ENCODE results near the gene ZNF532.
"Not testable (repeated sequence)": the region's sequence is repeated elsewhere in the genome, so short reads cannot be mapped to it uniquely, and the experiment has no call there.

Gene ZNF532

DNA sequence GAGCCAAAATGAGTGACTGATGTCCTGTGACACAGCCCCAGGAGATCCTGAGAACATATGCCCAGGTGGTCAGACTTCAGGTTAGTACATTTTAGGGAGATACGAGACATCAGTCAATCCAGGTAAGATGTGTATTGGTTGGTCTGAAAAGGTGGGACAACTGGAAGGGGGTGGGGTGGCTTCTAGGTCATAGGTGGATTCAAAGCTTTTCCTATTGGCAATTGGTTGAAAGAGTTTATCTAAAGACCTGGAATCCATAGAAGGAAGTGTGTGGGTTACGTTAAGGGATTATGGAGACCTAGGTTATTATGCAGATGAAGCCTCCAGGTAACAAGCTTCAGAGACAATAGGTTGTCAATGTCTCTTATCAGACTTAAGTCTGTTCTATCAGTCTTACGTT lies 136.5 kb downstream of the ZNF532 start:
- DNase-seq (ENCODE audit: low spot score) = no peak

DNA sequence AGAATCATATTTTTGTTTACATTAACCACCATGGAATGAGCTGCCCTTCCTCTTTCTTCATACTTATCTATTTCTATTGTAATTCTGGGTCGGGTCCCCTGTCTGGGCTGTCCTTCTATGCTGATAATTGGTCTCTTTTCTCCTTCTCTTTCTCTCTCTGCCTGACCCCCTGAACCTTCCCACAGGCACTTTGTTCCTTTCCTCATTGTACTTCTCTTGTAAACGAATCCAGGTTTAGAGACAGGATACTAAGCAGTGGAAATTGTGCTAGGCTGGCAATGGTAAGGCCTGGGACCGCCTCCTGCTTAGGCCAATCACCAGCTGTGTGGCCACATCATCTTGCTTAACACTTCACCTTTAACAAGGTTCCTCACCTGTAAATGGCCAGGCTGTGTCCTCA lies 137.0 kb downstream of the ZNF532 start:
- DNase-seq (ENCODE audit: low spot score) = no peak

DNA sequence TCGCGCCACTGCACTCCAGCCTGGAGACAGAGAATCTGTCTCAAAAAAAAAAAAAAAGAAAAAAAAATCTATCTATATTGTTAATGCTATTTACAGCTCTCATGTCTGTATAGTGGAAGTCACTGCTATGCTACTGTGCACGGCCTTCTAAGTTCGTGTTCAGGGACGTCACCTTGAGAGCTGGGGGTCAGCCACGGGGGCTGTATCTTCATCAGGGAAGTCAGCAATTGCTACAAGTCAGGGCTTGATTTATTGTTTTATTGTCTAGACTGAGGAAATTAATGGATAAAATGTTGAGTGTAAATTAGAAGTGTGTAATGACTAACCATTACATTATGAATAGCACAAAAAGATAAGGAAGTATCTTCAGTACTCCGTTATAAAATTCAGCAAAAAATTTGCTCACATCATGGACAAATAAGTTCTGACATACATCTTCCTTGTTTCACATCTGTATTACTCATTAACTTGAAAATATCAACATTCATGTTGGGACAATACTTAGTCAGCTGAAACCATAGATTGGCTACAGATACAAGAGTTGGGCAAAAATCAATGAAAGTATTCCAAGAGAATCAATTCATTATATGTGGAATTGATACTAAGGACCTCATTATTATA lies 138.4 kb downstream of the ZNF532 start:
- no peak for DNase-seq (ENCODE audit: low spot score)

DNA sequence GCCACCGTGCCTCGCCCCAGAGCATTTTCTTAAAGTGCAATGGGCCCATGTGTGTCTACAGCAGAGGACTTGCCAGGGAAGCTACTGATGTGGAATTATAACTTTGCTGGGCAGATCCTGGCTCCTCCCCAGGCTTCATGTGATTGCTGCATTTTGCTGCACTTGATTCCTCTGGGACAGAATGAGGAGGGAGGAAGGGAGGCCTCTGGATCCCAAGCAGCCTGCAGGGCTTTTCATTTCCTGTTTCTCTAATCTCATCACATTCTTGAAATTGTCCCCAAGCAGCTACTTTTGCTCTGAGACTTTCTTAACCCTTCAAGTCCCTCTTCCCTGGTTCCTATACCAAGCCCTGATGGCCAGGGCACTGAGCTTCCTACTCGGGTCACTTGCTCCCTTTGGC lies 140.6 kb downstream of the ZNF532 start:
- DNase-seq (ENCODE audit: low spot score) = no peak

DNA sequence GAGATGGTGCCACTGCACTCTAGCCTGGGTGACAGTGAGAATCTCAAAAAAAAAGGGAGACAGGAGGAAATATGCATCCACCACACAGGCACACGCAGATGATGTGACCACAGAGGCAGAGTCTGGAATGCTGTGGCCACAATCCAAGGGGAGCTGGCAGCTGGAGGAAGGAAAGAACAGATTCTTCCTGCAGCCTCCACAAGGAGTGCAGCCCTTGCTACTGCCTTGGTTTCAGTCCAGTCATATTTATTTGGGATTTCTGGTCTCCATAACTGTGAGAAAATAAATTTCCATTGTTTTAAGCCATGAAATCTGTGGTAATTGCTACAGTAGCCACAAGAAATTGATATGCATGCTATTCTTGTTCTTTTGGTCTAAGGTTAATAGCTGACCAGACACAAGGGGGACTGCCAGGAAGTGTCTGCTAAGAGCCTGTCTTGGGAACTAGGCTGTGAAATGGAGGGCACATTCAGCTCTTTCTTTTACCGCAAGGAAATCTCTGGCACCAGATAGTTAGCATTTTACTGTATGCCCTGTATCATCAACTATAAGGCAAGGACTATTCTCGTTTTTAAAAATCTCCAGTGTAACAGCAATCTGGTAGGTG lies 141.9 kb downstream of the ZNF532 start:
- no peak for DNase-seq (ENCODE audit: low spot score)

DNA sequence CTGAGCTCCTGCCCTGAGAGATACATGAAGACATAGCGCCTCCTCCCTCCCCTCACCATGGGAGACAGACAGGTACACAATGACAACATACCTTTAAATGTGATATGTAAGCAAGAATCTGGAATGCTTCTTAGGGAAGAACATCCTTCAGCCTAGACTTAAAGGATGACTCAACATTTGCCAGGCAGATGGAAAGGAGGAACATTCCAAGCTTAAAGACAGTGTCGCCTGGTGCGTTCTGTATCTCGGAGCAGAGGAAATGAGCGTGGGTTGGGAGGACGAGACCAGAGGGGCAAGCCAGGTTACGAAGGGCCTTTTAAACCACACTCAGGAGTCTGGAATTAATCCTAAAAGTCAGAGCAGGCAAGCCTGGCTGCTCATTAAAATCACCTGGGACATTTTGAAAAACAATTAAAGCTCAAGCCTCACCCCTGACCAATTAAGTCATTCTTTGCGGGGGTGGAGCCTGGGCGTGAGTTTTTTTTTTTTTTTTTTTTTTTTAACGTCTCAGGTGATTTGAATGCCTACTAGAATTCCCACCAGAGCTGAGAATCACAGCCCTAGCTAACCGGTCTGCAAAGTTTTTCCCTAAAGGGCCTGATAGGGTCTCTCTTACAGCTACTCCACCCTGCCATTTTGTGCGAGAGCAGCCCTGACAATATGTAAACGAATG lies 143.8 kb downstream of the ZNF532 start:
- DNase-seq (ENCODE audit: low spot score) = no peak

DNA sequence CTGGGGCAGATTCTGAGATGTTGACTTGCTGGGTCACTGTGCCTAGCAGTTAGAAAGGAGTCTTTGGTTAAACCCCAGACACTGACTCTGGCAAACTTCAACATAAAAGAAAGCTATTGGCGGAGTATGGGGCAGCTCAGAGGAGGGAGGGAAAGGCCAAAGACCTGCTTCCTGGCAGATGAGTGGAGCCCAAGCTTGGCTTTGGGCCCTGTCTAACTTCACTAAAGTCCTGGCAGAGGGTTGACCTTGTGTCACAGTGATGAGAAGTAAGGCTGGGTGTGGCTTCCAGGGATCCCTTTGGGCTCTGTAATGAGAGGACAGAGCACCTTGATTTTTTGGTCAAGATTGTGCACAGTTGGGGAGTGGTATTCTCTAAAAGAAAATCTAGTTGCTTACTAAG lies 145.2 kb downstream of the ZNF532 start:
- DNase-seq (ENCODE audit: low spot score) = no peak

DNA sequence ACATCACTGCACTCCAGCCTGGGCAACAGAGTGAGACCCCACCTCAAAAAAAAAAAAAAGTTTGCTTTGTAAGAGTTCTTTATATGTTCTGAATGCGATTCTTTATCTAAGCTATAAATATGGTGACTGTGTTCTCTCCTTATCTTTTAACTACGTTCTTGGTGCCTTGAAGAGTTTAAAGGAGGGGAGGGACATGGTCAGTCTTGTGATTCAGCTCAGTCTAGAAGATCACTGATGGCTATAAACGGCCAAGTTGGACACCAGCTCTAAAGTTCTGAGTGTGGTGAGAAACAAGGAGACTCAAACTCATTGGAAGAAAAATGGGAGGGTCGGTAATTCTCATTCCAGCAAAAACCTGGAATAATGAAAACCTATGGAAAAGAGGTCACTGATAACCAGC lies 146.6 kb downstream of the ZNF532 start:
- no peak for DNase-seq (ENCODE audit: low spot score)

DNA sequence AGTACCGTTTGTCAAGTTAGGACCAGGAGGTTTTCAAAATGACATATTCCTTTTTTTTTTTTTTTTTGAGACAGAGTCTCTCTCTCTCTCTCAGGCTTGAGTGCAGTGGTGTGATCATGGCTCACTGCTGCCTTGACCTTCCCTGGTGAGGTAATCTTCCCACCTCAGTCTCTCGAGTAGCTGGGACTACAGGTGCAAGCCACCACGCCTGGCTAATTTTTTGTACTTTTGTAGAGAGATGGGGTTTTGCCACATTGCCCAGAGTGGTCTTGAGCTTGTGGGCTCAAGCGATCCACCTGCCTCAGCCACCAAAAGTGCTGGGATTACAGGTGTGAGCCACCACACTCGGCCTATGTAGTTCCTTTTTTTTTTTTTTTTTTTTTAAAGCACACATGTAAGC lies 147.1 kb downstream of the ZNF532 start:
- DNase-seq (ENCODE audit: low spot score) = no peak

DNA sequence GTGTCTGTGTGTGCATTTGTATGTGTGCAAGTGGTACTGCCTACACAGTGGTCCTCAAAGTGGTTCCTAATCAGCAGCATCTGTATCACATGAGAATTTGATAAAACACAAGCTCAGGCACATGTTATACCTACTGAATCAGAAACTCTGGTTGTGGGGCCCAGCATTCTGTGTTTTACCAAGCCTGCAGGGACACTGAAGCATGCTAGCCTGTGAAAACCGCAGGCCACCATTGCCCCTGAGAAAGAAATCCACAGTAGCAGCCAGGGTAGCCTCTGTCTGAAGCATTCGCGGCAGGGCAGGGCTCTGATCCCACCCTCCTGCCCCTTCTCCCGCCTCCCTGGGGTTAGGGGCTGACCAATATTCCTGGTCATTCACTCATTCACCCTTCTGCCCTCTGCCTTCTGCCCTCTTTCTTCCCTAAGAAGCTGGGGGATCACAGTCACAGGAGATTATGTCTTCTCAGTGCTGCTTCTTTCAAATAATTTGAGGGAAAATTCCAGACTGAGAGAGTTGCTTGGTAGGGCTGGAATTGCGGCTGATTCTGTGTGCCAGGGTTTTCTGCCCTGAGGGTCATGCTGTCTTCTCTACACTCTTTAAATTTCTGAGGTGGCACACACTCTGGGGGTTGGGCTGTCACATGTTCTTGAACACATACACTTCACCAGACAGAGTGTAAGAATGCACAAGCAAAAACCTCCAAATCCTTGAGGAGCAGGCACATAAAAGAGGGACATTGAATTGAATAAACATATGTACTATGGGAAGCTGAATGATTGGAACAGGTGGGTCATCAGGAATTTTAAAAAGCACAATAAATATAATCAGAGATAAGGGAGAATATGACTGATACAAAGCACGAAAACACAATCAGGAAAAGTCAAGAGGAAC lies 148.4 kb downstream of the ZNF532 start:
- DNase-seq (ENCODE audit: low spot score) = no peak

DNA sequence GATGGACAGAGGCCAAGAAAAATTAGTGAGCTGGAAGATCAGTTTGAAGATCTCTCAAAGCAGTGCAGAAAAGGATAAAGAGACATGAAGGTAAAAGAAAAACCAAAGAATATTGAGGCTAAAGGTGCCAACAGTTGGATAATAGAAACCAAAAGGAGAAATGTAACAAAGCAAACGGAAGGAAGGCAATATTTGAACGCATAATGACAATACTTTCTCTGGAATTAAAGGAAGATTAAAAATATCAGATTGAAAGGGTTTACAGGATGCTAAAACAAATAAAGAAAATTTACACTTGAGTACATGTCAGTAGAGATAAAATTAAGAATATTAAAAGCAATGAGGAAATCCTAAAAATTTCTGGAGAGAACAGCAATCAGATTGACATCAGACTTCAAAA lies 149.1 kb downstream of the ZNF532 start:
- DNase-seq (ENCODE audit: low spot score) = no peak

DNA sequence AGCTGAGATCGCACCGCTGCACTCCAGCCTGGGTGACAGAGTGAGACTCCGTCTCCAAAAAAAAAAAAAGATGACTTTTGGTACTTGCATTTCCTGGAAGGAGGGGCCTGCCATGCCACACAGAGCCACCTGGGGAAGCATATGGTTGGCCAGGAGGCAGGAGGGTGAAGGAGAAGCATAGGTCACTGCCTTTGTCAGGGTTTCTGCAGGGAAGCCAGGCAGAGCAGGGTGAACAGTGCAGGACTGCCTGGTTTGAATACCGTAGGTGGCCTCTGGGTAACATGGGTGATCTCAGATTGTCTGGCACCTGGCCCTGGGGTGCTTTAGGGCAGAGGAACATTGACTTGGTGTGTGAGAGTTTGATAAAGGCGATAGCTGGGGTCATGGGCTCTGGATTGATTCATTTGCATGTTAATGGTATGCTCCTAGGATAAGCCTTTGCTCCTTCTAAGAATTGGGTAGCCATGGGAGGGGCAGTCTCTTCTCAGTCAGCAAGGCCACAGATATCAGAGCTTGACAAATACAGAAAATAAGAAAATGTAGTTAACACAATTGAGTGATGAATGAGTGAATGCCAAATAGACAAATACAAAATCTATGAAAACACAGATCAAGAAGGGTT lies 151.0 kb downstream of the ZNF532 start:
- no peak for DNase-seq (ENCODE audit: low spot score)

DNA sequence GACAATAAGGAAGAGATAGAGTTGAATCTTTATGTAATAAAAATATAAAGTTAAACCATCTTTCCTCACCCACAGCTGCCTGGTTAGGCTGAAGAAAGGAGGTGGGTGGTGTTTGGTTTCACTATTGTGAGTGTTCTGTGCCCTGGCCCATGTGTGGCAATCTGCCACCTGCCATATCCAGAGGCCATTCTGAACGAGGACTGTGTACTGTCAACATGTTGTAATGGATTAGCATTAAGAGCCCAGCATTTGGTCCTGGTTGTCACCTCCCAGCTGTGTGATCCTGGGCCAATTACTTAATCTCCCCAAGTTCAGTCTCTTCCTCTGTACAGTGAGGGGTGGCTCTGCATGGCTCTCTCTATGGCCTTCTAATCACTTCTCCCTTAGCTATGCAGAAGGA lies 156.8 kb downstream of the ZNF532 start:
- no peak for DNase-seq (ENCODE audit: low spot score)

DNA sequence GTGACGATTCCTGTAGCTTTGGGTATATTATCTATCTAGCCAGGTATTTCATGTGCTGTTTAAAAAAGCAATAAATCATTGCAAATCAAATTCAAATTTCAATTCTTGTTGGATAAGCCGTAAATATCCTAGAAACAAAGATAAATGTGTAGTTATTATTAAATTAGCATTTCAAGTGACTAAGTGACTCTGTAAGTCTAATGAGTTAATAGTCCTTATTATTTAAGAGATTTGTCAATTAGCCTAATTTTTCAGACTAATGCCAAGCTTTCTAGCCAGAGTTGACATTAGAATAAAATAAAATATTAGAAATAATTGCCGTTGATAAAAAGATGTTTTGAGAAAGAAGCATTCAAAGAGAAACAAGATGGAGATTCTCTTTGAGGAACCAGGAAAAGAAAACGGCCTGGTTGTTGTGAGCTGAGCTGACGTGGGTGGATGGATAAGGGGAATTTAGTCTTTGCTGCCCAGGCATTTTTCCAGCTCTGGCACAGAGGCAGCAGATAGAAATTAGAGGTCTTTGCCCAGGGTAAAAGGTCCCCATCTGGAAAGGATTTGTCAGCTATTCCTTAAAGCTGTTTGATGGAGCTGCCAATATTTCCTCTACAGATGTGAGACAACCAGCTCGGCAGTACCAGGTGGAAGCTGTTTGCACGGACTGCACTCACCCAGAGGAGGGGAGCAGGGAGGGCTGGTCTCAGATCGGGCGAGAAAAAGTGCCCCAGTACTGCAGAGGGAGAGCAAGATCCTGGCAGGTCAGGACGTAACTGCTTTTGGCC lies 157.7 kb downstream of the ZNF532 start:
- no peak for DNase-seq (ENCODE audit: low spot score)

DNA sequence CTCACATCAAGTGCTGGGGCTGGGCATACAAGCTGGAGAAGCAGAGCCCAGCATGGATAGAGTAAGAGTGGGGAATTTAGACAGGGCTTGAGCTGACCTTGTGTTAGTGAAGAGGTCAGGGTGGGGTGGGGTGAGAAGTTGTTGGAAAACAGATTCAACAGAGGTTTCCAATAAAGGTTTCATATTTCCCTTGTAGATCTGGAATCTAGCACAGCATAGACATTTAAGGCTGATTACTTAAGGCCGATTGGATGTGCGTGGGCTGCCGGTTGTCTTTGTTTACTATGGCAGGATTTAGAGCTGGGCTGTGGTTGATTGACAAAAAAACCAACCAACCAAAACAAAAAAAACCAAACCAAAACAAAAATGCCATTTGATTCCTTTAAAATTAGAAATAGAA lies 160.2 kb downstream of the ZNF532 start:
- DNase-seq (ENCODE audit: low spot score) = no peak

DNA sequence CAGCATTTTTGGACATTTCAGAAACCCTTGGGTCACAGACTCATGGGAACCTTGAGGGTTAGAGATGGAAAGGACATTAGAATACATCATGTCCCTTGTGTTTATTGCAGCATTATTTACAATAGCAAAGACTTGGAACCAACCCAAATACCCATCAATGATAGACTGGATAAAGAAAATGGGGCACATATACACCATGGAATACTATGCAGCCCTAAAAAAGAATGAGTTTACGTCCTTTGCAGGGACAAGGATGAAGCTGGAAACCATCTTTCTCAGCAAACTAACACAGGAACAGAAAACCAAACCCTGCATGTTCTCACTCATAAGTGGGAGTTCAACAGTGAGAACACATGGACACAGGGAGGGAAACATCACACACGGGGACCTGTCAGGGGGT lies 160.9 kb downstream of the ZNF532 start:
- not testable (repeated sequence) for DNase-seq (ENCODE audit: low spot score)

DNA sequence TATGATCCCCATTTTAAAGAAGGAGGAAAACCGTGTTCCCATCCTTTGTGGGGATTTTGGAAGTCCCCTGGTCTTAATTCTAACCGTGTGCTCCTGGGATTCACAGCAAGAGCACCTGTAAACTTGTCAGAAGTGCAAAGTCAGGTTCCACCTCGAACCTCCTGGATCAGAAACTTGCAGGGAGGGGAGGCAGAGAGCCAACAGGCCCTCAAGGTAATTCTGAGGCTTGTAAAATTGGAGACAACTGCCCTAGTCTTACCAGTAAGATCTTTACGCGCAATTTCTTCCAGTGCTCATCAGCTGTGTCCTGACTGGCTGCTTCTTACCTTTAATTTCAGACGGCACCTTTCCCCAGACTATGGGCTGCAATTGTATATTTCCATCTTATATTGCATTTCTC lies 161.7 kb downstream of the ZNF532 start:
- no peak for DNase-seq (ENCODE audit: low spot score)

DNA sequence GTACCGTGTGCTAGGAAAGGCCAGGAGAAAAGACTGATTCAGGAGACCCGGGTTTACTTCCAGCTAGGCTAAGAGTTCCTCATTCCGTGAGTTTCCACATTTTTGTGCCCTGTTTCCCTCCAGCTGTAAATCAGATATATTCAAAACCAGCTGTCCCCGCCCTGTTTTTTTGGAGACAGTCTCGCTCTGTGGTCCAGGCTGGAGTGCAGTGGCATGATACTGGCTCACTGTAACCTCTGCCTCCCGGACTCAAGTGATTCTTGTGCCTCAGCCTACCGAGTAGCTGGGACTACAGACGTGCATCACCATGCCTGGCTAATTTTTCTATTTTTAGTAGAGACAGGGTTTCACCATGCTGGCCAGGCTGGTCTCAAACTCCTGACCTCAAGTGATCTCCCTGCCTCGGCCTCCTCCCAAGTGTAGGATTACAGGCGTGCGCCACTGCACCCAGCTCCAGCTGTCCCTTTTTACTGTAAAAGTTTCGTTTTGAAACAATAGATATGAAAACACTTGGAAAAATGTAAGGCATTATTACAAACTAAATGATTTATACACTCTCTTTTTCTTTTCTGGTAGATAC lies 162.2 kb downstream of the ZNF532 start:
- DNase-seq (ENCODE audit: low spot score) = no peak

DNA sequence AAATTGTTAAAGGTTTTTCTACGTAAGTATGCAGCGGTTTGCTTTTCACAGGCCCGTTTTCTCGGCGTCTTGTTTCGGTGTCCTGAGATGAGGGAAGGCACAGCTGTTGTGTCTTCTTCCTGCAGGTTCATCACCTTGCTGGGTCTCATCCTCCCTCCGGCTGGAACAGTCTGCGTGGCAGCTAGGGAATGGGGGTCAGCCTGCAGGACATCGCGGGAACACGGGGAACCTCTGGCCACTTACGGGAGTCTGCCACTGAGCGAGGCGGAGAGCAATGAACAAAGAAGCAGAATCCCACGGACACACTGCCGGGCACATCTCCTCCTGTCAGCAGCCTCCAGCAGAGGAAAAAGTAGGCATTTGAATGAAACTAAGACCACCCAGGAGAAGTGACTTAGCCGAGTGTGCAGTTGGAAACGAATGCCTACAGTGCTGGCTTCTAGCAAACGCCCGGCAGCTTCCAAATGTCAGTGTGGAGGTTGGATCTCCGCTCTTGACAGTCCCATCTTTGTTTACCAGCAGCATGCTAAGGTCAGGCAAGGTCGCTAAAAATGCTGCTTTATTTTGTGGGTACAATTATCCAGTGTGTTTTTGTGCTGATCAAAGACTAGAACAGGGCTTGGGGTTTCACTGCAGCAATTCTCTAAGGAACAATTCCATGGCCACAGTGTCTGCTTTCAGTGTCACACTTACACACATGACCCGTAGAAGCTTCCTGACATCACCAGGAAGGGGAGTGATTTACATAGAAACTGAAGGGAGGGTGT lies 165.2 kb downstream of the ZNF532 start:
- DNase-seq (ENCODE audit: low spot score) = peak; percentile 90

DNA sequence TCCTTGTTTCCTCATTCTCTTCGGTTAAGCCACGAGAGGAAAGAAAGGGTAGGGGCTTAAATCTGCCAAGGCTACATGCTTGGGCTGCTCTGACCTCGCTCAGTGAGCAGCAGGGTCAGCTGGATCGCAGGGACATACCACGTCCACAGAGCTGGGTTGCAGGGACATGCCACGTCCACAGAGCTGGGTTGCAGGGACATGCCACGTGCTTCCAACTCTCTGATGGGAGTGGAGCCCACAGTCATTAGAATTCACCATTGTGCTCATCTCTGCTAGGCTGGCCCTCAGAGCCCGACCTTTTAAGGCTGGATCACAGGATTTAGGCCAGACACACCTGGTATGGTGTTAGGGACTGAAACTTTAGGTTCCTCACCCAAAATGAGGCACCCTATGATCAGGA lies 167.6 kb downstream of the ZNF532 start:
- DNase-seq (ENCODE audit: low spot score) = no peak
